ENCODE data around the gene GAB3. TPM values are rescaled to one million over a fixed set of nuclear protein-coding genes. Genes with fewer than 3 reads are reported as not detected.
A peak's percentile ranks its signal among the peaks of the same experiment; 100 is the strongest.

GAB3 gene
- polyA plus RNA-seq, 1 of the 3 experiments (the other 2 are of a cell fraction) = 4.5 TPM

DNA sequence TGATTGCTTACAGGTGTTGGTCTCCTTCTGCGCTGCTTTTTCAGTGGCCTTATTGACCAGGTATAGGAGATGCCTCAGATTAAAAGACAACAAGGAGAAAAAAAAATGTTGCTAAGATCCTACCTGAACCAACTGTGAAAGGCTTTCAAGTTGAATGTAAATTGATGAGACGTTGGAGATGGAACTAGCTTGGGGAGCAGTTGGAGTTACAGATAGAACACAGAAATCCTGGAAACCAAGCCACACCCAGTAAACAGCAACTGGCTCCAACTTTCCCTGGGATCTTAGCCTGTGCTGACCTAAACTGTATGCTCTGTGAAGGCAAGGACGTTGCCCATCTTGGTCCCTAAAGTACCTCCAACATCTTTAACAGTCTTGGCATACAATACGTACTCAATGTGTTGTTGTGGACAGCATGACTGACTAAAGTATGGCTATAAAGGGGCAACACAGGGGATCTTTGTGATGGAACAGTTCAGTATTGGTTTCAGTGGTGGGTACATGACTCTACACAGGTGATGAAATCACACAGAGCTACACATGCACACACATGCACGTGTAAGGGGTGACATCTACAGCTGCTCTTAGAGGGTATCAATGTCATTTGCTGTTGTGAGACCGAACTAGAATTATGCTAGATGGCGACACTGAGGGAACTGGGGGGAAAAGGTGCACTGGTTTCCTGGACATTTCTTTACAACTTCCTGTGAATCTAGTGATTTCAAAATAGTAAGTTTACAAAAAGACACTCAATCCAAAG lies 22.3 kb downstream of the GAB3 start:
- H4K20me1 ChIP-seq (ENCODE audit: insufficient read depth) = no peaks in the 10 kb centered on the region
- ChIA-PET POLR2A (no interaction called here), CTCF (interaction anchor here (1.0 kb wide), 1 partner anchor 9 kb away, joined by 3 read pairs; no protein-coding TSS in a partner anchor)
- DNase-seq = no peak
- H3K27me3 ChIP-seq (ENCODE audit: insufficient read depth) = no peaks in the 10 kb centered on the region
- no peaks in the 10 kb centered on the region for H3K79me2 ChIP-seq (ENCODE audit: insufficient read depth)
- no peaks in the 10 kb centered on the region for H3K36me3 ChIP-seq (replicated peaks in 1 of 2; ENCODE audit: control insufficient read depth in 1 of 2, insufficient read depth in 2 of 2, low read length in 1 of 2)
- H3K9ac ChIP-seq = no peak overlapping the region; the same call in 1 of the 2 replicates
- H3K4me2 ChIP-seq = peak overlapping the region; percentile 22; the same call in 1 of the 2 replicates
- H3K27ac ChIP-seq (ENCODE audit: low read depth in 2 of 2, low read length in 1 of 2) = peak overlapping the region; percentile 71 to 84
- H3K4me3 ChIP-seq (ENCODE audit: low read depth in 2 of 2, low read length in 1 of 2) = no peak overlapping the region
- 41% methylated on average over 7 of the region's 7 CpGs for WGBS (ENCODE audit: low lambda C conversion rate)
- H3F3A ChIP-seq (replicated peaks; ENCODE audit: insufficient read depth) = peaks cover 16% of the 10 kb centered on the region
- H2AFZ ChIP-seq (ENCODE audit: low read depth) = no peak overlapping the region
- peaks cover 11 to 33% of the 10 kb centered on the region in 2 experiments for H3K4me1 ChIP-seq (ENCODE audit: control insufficient read depth in 1 of 2, insufficient read depth in 2 of 2, low read depth in 1 of 2, low read length in 1 of 2)
- H3K9me3 ChIP-seq = no peaks in the 10 kb centered on the region
- H3K9me2 ChIP-seq = no peaks in the 10 kb centered on the region
- TF ChIP-seq ELF1 (IDR thresholded peaks at IDR 0.05) (no peak), TAF1 (IDR thresholded peaks at IDR 0.05; ENCODE audit: borderline replicate concordance, low read depth, low read length) (no peak), SMC3 (IDR thresholded peaks at IDR 0.05; ENCODE audit: low read depth, low read length) (no peak), MXI1 (IDR thresholded peaks at IDR 0.05; ENCODE audit: low read depth, low read length) (no peak), REST (IDR thresholded peaks at IDR 0.05; ENCODE audit: low read depth, low read length) (no peak), TEAD4 (IDR thresholded peaks at IDR 0.05; ENCODE audit: borderline replicate concordance, insufficient read depth) (no peak), RXRA (IDR thresholded peaks at IDR 0.05; ENCODE audit: borderline replicate concordance, low read depth) (no peak), GATA2 (CRISPR knock-in tag; IDR thresholded peaks at IDR 0.05) (no peak), ZBTB33 (IDR thresholded peaks at IDR 0.05; ENCODE audit: borderline replicate concordance, low read depth) (no peak), CTCF (IDR thresholded peaks at IDR 0.05) (no peak), JUND (IDR thresholded peaks at IDR 0.05) (no peak), YY1 (IDR thresholded peaks at IDR 0.05; ENCODE audit: low read depth) (no peak), FOXM1 (IDR thresholded peaks at IDR 0.05; ENCODE audit: low read depth) (no peak), MEF2A (IDR thresholded peaks at IDR 0.05; ENCODE audit: borderline replicate concordance, low read depth) (no peak), TCF12 (IDR thresholded peaks at IDR 0.05) (no peak), MAX (IDR thresholded peaks at IDR 0.05; ENCODE audit: low read depth) (no peak)
- TF ChIP-seq, protein P1, sequence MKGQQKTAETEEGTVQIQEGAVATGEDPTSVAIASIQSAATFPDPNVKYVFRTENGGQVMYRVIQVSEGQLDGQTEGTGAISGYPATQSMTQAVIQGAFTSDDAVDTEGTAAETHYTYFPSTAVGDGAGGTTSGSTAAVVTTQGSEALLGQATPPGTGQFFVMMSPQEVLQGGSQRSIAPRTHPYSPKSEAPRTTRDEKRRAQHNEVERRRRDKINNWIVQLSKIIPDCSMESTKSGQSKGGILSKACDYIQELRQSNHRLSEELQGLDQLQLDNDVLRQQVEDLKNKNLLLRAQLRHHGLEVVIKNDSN (IDR thresholded peaks at IDR 0.05; ENCODE audit: borderline replicate concordance, low read depth) = no peak

Data from SK-N-SH (cell line).